PC-9 (cell line): ENCODE measurements around the gene ACADVL. TPM values are rescaled to one million over a fixed set of nuclear protein-coding genes. Genes with fewer than 3 reads are reported as not detected.

ENCODE experiments used
- BruUV-seq: library from RNA; stranded (reverse); fragments of 400-500 nt; replicated peaks from 2 replicates; lab custom pipeline; 2021; lab: Mats Ljungman, UMichigan
- CTCF ChIA-PET: fragments of 300-600 bp; sonication (Branson Sonifier 250); formaldehyde crosslinking; loops from one replicate; lab custom pipeline; 2022; ENCODE audit warnings: antibody characterized with exemption; lab: Charles Lee
- POLR2A ChIA-PET: fragments of 300-600 bp; sonication (Branson Sonifier 250); formaldehyde crosslinking; loops from one replicate; lab custom pipeline; 2022; ENCODE audit warnings: antibody characterized with exemption; ENCODE audit not compliant: unreplicated experiment; lab: Charles Lee
- DNase-seq, 2 experiments: peaks; one replicate each; pipeline versions ENCODE4 v3.0.0 to v3.0.0-alpha.2; 2015 to 2022; ENCODE audit warnings: mixed read lengths in 1 of 2
- H2AFZ ChIP-seq: fragments of 200-600 bp; sonication (generic); 2 replicates; pipeline ENCODE4 v1.8.1; 2017; ENCODE audit warnings: antibody characterized with exemption
- H3F3A ChIP-seq: fragments of 200-600 bp; sonication (generic); 2 replicates; pipeline ENCODE4 v1.8.1; 2017; ENCODE audit warnings: antibody characterized with exemption, mild to moderate bottlenecking, low read depth; ENCODE audit not compliant: insufficient read depth
- H3K27ac ChIP-seq: fragments of 200-600 bp; sonication (generic); 2 replicates; pipeline ENCODE4 v1.6.1; 2016; ENCODE audit warnings: mixed run types
- H3K27me3 ChIP-seq: fragments of 200-600 bp; sonication (generic); 2 replicates; pipeline ENCODE4 v1.6.1; 2016; ENCODE audit warnings: low read depth, mixed run types; ENCODE audit not compliant: insufficient read depth
- H3K36me3 ChIP-seq: fragments of 200-600 bp; sonication (generic); 2 replicates; pipeline ENCODE4 v1.6.1; 2016; ENCODE audit warnings: low read depth, mixed run types
- H3K4me1 ChIP-seq: fragments of 200-600 bp; sonication (generic); replicated peaks from 2 replicates; pipeline ENCODE4 v1.6.1; 2016; ENCODE audit warnings: mixed run types; ENCODE audit not compliant: insufficient read depth
- H3K4me2 ChIP-seq: fragments of 200-600 bp; sonication (generic); 2 replicates; pipeline ENCODE4 v1.6.1; 2017; ENCODE audit warnings: mixed run types
- H3K4me3 ChIP-seq: fragments of 200-600 bp; sonication (generic); 2 replicates; pipeline ENCODE4 v1.6.1; 2016; ENCODE audit warnings: mixed run types
- H3K79me2 ChIP-seq: fragments of 200-600 bp; sonication (generic); 2 replicates; pipeline ENCODE4 v1.6.1; 2017; ENCODE audit warnings: low read depth, mixed run types
- H3K9me2 ChIP-seq: fragments of 200-600 bp; sonication (generic); 2 replicates; pipeline ENCODE4 v1.8.1; 2017; ENCODE audit warnings: mild to moderate bottlenecking; ENCODE audit not compliant: insufficient read depth
- H3K9me3 ChIP-seq: fragments of 200-600 bp; sonication (generic); 2 replicates; pipeline ENCODE4 v1.8.1; 2016; ENCODE audit warnings: low read depth; ENCODE audit not compliant: insufficient read depth
- H4K20me1 ChIP-seq: fragments of 200-600 bp; sonication (generic); 2 replicates; pipeline ENCODE4 v1.8.1; 2017; ENCODE audit not compliant: insufficient read depth
- CTCF ChIP-seq: fragments of 200-600 bp; sonication (generic); conservative IDR thresholded peaks from 2 replicates; pipeline ENCODE4 v1.6.1; 2017; ENCODE audit warnings: mixed run types, antibody characterized with exemption, mild to moderate bottlenecking, moderate library complexity
- EZH2 ChIP-seq: fragments of 200-600 bp; sonication (generic); IDR thresholded peaks from 2 replicates; pipeline ENCODE4 v1.8.0; 2017; ENCODE audit warnings: antibody characterized with exemption, low read depth
- intact Hi-C: fragments of 100-400 bp; cut with micrococcal nuclease; formaldehyde crosslinking; loops from one replicate; pipeline ENCODE4 v1.10.0; 2022; ENCODE audit not compliant: unreplicated experiment
- total RNA-seq: library from RNA; stranded (reverse); gene quantifications from 2 replicates; pipeline ENCODE4 v1.2.3, GENCODE V29; 2021

The ACADVL gene
- total RNA-seq, 1 experiment from 2014 or later = 604 TPM

GRCh38 chr17:7215652-7216180 lies 4.0 kb upstream of the ACADVL start:
- intact Hi-C loops = loop anchor here (1.0 to 2.0 kb wide), 2 partner anchors 46 to 169 kb away; no protein-coding TSS in a partner anchor
- H3K4me2 ChIP-seq = peak overlapping the region; percentile 51
- TF ChIP-seq CTCF (no peak), EZH2 (no peak)

DNA sequence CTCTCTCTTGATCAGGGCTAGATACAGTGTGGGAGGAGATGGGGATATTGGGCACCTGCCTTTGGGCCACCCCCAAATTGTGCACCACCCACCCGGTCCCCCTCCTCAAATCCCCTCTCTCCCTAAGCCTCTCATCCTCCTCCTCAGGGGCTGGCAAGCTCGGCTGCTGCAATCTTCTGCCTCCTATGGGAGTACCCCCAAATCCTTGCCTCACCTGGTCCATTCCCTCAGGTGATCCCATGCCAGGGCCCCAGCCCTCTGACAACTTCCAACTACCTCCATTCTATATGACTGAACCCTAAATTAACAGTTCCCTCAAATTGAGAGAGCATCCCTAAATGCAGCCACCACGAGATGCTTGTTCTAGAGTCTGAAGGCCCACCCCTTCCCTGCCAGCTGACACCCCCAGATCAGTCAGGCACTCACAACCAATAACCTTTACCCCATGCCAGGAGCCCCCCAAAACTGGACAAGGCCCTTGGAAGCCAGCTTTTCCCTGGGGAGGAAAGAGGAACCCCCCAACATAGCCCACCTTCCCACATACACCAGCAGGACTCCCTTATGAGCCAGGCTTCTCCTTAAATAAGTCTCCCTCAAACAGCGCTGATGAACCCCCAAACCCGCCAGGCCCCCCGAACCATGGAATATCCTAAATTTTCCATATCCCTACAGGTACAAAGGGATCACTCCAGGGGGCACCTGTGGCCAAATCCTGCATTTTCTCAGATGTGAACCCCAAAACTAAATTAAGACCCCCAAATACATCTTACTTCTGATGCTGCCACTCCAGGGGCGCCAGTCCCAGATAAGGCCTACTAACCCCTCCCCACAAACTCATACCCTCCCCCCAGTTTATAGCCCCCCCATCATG lies 3.3 kb upstream of the ACADVL start:
- BruUV-seq = no TSS peak
- H3K4me3 ChIP-seq = no peak overlapping the region; the same call in 1 of the 2 replicates
- H3K4me2 ChIP-seq = peak overlapping the region; percentile 51; the same call in 1 of the 2 replicates
- no peaks in the 10 kb centered on the region for H3K9me2 ChIP-seq
- H3K27me3 ChIP-seq = no peaks in the 10 kb centered on the region
- intact Hi-C loops = no loop called here
- H3F3A ChIP-seq = peaks cover 45% of the 10 kb centered on the region
- peaks cover 6% of the 10 kb centered on the region for H3K36me3 ChIP-seq
- CTCF ChIA-PET = no interaction called here
- peaks cover 12% of the 10 kb centered on the region for H3K79me2 ChIP-seq
- no peaks in the 10 kb centered on the region for H3K9me3 ChIP-seq
- POLR2A ChIA-PET = interaction anchor here (0.6 kb wide), 1 partner anchor 25 kb away, joined by 4 read pairs; no protein-coding TSS in a partner anchor
- H3K27ac ChIP-seq = no peak overlapping the region
- peaks cover 30% of the 10 kb centered on the region for H3K4me1 ChIP-seq
- H4K20me1 ChIP-seq = peaks cover 9% of the 10 kb centered on the region
- no peak for DNase-seq
- no peak overlapping the region for H2AFZ ChIP-seq
- TF ChIP-seq EZH2 (no peak), CTCF (no peak)

More at GRCh38 chr17:7215652-7216180, 4.0 kb upstream of the ACADVL start:
- Histone ChIP-seq H3K36me3 (no peaks in the 10 kb centered on the region), H3K27me3 (no peaks in the 10 kb centered on the region), H3K79me2 (0 out of 2 replicates have a peak, but pooled peaks cover 4% of the 10 kb centered on the region), H3F3A (peaks cover 38% of the 10 kb centered on the region), H3K9me2 (no peaks in the 10 kb centered on the region), H2AFZ (no peak overlapping the region), H3K4me3 (no peak overlapping the region), H3K4me1 (peaks cover 22% of the 10 kb centered on the region), H4K20me1 (peaks cover 2% of the 10 kb centered on the region), H3K9me3 (no peaks in the 10 kb centered on the region), H3K27ac (no peak overlapping the region)
- no TSS peak for BruUV-seq
- no peak for DNase-seq
- POLR2A ChIA-PET = interaction anchor here (0.5 to 0.7 kb wide), 3 partner anchors 8 to 188 kb away, joined by 4 to 5 read pairs (median 4); no protein-coding TSS in a partner anchor
- CTCF ChIA-PET = no interaction called here
